GM19238 (cell line): ENCODE results near the gene LDLRAD1.
"Not testable (repeated sequence)": the region's sequence is repeated elsewhere in the genome, so short reads cannot be mapped to it uniquely, and the experiment has no call there.

Experiments used
- DNase-seq: peaks from one replicate; pipeline ENCODE4 v3.0.0; 2011; ENCODE audit warnings: low spot score; ENCODE audit not compliant: insufficient read length

Gene LDLRAD1

DNA sequence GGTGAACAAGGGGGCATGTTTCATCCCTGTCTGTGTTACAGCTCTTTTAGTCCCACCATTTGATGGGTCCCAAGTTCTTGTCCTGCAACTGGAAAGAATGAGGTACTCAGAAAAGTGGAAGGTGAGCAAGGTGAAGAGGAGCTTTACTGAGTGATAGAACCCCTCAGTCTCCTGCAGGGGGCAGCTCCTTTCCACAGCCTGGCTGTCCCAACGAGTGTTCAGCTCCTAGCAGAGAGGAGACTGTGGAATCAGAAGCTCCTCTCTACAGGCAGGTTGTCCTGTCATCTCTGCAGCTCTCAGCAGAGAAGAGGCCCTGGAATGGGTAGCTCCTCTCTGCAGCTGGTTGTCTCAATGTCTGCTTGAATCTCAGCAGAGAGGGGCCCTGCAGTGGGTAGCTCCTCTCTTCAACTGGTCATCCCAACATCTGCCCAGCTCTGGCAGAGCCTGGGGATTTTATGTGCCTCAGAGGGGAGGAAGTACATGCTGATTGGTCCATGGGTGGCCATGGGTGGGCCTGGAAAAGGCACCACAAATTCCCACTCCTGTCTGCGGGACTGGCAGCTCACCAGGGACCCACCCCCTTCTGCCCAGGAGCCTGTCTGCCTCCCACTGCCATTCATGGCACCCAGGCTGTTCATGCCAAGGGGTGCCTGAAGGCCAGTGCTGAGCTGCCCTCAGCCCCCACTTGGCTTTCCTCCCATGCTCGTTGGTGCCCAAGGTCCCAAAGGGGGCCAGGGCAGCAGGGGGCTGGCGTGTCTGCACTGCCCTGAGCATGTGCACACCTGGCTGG, 25.7 kb downstream of the LDLRAD1 start:
- no peak for DNase-seq

GRCh38 chr1:53987880-53988279, 30.1 kb downstream of the LDLRAD1 start:
- DNase-seq = no peak

GRCh38 chr1:53986458-53986857, 31.5 kb downstream of the LDLRAD1 start:
- DNase-seq = no peak

- no peak for DNase-seq
These were observed 33.3 kb downstream of the LDLRAD1 start for GRCh38 chr1:53984726-53985125.

DNA sequence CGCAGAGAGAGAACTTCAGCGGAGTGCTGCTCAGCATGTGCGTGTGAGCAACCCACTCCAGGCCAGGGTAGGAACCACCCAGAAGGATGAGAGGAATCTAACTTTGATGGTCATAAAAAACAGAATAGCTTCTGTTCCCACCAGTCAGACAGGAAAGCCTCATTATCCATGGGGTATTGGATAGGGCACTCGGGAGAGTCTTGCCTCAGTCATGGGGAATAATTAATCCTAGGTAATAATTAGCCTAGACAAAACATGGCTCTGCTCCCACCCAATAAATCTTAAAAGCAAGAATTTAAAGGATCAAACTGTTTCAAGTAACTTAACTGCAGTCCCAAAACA, 35.3 kb downstream of the LDLRAD1 start:
- DNase-seq = no peak

- DNase-seq = no peak
These were observed 35.8 kb downstream of the LDLRAD1 start for GRCh38 chr1:53982034-53982762.

DNA sequence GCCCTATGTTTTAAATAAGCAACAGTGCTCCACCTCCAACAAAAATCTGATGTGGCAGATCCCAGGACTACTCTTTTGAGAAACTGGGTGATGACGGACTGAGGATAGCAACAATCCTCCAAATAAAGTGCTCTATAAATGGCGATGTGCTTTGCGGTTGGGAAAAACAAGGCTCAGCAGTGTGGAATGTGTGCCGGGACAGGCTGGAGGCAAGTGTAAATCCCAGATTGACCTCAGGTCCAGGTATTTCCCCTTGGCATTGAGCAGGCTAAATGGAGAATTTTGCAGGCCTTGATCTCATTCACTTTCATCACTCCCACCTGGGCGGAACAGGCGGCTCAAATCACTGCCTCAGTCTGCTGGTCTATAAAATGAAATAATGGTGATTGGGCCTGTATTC, 36.8 kb downstream of the LDLRAD1 start:
- DNase-seq = no peak

- DNase-seq = no peak
These were observed 38.1 kb downstream of the LDLRAD1 start for GRCh38 chr1:53979712-53980450.

GRCh38 chr1:53975861-53976260, 42.1 kb downstream of the LDLRAD1 start:
- no peak for DNase-seq

- DNase-seq = no peak
These were observed 46.3 kb downstream of the LDLRAD1 start for GRCh38 chr1:53971718-53972117.

- DNase-seq = not testable (repeated sequence)
These were observed 48.7 kb downstream of the LDLRAD1 start for GRCh38 chr1:53969323-53969722.

GRCh38 chr1:53968125-53968513, 49.9 kb downstream of the LDLRAD1 start:
- DNase-seq = no peak

- DNase-seq = no peak
These were observed 50.4 kb downstream of the LDLRAD1 start for GRCh38 chr1:53967409-53968124.

DNA sequence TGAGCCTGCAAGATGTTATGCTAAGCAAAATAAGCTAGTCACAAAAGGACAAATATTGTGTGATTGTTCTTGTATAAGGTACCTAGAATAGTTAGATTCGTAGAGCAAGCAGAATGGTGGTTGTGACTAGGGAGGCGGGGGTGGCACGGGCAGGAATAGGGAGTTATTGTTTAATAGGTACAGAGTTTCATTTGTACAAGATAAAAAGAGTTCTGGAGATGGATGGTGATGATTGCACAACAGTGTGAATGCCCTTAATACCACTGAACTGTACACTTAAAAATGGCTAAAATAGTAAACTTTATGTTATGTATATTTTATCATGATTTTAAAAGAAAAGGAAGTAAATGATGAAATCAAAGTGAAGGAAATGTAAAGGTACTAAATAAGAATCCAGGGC, 51.2 kb downstream of the LDLRAD1 start:
- no peak for DNase-seq

GRCh38 chr1:53964109-53964508, 53.9 kb downstream of the LDLRAD1 start:
- no peak for DNase-seq

GRCh38 chr1:53963460-53963859, 54.5 kb downstream of the LDLRAD1 start:
- DNase-seq = no peak

DNA sequence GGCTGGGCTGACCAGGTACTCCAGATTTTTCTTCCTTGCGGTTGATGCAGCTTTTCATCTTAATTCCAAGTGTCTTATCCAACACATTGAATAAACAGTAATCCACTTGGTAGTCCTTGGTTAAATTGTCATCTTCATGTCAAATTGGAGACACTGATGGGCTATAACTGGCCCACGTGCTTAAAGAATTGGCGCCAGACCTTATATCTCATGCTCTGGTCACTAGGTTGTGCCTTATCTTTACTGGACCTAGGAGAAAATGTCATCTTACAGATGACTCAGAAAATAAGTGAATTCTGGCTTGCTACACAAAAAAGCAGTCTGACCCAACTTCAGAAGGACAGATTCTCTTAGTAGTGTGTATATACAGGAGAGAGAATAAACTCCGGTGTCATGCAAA, 55.6 kb downstream of the LDLRAD1 start:
- no peak for DNase-seq

GRCh38 chr1:53959664-53960250, 58.2 kb downstream of the LDLRAD1 start:
- DNase-seq = no peak
